ENCODE measurements around the gene BCL2. TPM values are rescaled to one million over a fixed set of nuclear protein-coding genes. Genes with fewer than 3 reads are reported as not detected.

BCL2 gene
- total RNA-seq, 1 experiment from 2014 or later: 1.3 TPM

GRCh38 chr18:63297687-63298399 lies 21.7 kb downstream of the BCL2 start:
- Mint-ChIP-seq H3K27me3 (ENCODE audit: low read depth) (no peaks in the 10 kb centered on the region), H3K36me3 (ENCODE audit: insufficient read depth in 1 of 3, low read depth in 3 of 3) (no peaks in the 10 kb centered on the region), H3K27ac (no peak overlapping the region), H3K4me3 (no peak overlapping the region), H3K4me1 (peaks cover 15 to 16% of the 10 kb centered on the region in 2 experiments), H3K9me3 (no peaks in the 10 kb centered on the region)
- no peak overlapping the region for H3K4me2 ChIP-seq (ENCODE audit: insufficient read depth, insufficient read length, low read length)
- H2AK5ac ChIP-seq (ENCODE audit: insufficient read length, low read length): no peak overlapping the region
- H3K9me3 ChIP-seq (ENCODE audit: control insufficient read depth, low read depth, low read length): no peaks in the 10 kb centered on the region
- no peak overlapping the region for H2BK120ac ChIP-seq (ENCODE audit: low read depth, low read length, poor library complexity, severe bottlenecking)
- no peak overlapping the region for H3K4ac ChIP-seq (ENCODE audit: low read depth, low read length)
- no peak overlapping the region for H4K8ac ChIP-seq (replicated peaks; ENCODE audit: insufficient read length, low read depth, low read length)
- no peak overlapping the region for H3K9ac ChIP-seq (ENCODE audit: extremely low read depth, insufficient read length, low read length)
- no peak for DNase-seq
- no peak overlapping the region for H2BK20ac ChIP-seq (ENCODE audit: low read depth, low read length, poor library complexity, severe bottlenecking)
- no peak overlapping the region for H2BK5ac ChIP-seq (ENCODE audit: insufficient read length, low read length)
- no peak overlapping the region for H3K56ac ChIP-seq (ENCODE audit: insufficient read length, low read depth, low read length)
- no peak overlapping the region for H2AFZ ChIP-seq (ENCODE audit: low read length)
- no peak overlapping the region for H4K91ac ChIP-seq (ENCODE audit: insufficient read length, low read depth, low read length)
- H3K27ac ChIP-seq (ENCODE audit: insufficient read length, low read depth, low read length): no peak overlapping the region
- H3K79me2 ChIP-seq (ENCODE audit: insufficient read depth, low read length): no peaks in the 10 kb centered on the region
- no peak overlapping the region for H4K5ac ChIP-seq (ENCODE audit: insufficient read length, low read depth, low read length)
- H3K27me3 ChIP-seq (ENCODE audit: insufficient read depth, low read length): no peaks in the 10 kb centered on the region
- H4K20me1 ChIP-seq (ENCODE audit: control insufficient read depth, insufficient read depth, insufficient read length): no peaks in the 10 kb centered on the region
- no peak for TF ChIP-seq CTCF (conservative IDR thresholded peaks at IDR 0.05)
- H3K14ac ChIP-seq (ENCODE audit: insufficient read depth, low read length): no peak overlapping the region
- no peak overlapping the region for H3T11ph ChIP-seq (ENCODE audit: low read length)
- H3K23ac ChIP-seq (ENCODE audit: insufficient read length, low read depth, low read length): no peak overlapping the region
- peaks cover 2% of the 10 kb centered on the region; the same call in 1 of the 2 replicates for H3K4me1 ChIP-seq (ENCODE audit: insufficient read depth, low read length)
- no peaks in the 10 kb centered on the region for H3K23me2 ChIP-seq (ENCODE audit: insufficient read length, low read depth, low read length, poor library complexity, severe bottlenecking)
- H3K18ac ChIP-seq (ENCODE audit: insufficient read length, low read depth, low read length): no peak overlapping the region
- H2BK12ac ChIP-seq (ENCODE audit: insufficient read length, low read depth, low read length): no peak overlapping the region
- H3K79me1 ChIP-seq (ENCODE audit: insufficient read depth, low read depth, low read length, poor library complexity, severe bottlenecking): no peaks in the 10 kb centered on the region
- WGBS (ENCODE audit: extremely low coverage, insufficient read length, low lambda C conversion rate): no CpG with 5 or more reads among the region's 16 CpGs
- no peak overlapping the region for H2BK15ac ChIP-seq (ENCODE audit: low read depth, low read length)

Data from H9 (cell line).